H4 (cell line): ENCODE results near the gene CHRNA4. TPM values are rescaled to one million over a fixed set of nuclear protein-coding genes. Genes with fewer than 3 reads are reported as not detected.
"Not testable (repeated sequence)": the region's sequence is repeated elsewhere in the genome, so short reads cannot be mapped to it uniquely, and the experiment has no call there.

ENCODE experiments used
- DNase-seq: peaks from one replicate; pipeline ENCODE4 v3.0.0-alpha.2; 2015; ENCODE audit warnings: low spot score
- total RNA-seq: library from RNA; depleted of rRNA; stranded (reverse); fragments of >200 nt; shearing (Covaris generic); gene quantifications from 2 replicates; pipeline ENCODE4 v1.2.3, GENCODE V29; 2014

CHRNA4 gene
- total RNA-seq, 1 experiment from 2014 or later = not detected

DNA sequence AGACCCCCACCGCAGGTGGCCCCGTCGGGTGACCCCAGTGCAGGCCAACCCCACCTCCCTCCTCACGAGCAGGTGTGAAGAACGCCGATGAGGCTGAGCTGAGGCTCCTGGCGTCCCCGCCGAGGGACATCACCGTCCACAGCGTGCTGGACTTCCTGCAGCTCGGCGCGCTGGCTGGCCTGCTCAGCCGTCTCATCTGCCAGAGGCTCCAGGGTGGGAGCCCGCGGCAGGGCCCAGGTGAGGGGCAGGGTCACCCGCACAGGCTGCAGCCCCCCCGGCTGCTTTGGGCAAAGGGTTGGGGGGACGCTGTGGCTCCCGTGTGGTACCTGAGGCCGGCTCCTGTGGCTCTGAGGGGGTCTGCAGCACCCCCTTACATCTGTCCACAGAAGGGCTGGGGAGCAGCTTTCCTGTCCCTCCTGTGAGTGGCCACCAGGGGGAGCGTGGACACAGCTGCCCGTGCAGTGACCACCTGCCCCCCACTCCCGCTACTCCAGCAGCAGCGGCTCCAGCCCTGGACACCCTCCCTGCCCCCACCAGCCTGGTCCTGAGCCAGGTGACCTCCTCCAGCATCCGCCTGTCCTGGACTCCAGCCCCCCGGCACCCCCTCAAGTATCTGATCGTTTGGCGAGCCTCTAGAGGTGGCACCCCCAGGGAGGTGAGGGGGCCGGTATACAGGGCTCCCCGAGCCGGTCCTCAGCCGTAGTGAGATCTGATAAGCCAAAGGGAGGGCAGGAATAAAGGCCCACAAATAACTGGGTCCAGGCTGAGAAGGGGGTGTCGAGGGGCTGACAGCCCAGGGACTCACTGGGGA lies 51.7 kb downstream of the CHRNA4 start:
- DNase-seq = peak; percentile 27

DNA sequence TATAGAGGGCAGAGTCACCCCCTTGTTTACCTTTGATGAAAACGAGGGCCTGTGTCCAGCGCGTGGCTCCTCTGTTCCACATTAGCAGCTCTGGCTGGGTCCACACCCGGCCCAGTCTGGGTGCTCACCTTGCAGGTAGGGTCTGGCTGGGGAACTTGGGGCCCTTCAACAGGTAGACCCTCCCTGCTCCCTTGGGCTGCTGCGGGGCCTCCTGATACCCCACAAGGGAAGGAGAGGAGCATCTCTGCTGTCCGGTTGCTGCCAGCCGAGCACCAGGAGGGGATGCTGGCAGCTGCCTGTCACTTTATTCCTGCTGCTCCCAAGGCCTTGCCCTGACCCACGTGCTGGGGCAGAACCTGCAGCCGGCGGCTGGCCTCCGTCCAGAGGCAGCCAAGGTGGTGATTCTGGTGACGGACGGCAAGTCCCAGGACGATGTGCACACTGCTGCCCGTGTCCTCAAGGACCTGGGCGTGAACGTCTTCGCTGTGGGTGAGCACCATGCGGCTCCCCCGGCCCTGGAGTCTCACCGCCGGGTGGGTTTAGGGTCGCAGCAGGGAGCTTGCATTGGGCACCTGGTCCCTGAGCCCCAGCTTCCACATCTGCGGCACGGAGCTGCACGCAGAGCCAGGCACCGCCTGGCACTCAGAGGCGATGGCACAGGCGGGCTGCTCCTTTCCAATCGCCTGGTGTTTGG lies 52.8 kb downstream of the CHRNA4 start:
- no peak for DNase-seq

DNA sequence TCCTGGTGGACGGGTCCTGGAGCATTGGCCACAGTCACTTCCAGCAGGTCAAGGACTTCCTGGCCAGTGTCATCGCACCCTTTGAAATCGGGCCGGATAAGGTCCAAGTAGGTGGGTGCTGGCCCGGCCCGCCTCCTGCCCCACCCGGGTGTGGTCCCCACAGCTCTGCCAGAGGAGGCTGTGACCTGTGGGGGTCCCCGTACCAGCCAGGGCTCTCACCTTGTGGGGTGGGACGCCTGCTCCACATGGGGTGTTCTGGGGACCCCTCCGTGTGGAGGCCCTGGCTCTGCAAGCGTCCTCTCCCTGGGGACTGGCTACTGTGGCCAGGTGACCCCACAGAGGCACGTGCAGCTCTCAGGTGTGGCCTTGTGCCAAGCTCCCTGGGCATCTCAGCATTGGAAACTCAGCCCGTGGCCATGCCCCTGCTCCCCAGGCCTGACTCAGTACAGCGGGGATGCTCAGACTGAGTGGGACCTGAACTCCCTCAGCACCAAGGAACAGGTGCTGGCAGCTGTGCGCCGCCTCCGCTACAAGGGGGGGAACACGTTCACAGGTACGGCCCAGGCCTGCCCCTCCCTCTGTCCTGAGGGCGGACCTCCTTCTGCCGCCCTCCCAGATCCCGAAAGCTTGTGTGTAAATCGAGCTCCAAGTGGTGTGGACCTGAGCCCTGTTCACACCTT lies 53.5 kb downstream of the CHRNA4 start:
- DNase-seq = no peak

DNA sequence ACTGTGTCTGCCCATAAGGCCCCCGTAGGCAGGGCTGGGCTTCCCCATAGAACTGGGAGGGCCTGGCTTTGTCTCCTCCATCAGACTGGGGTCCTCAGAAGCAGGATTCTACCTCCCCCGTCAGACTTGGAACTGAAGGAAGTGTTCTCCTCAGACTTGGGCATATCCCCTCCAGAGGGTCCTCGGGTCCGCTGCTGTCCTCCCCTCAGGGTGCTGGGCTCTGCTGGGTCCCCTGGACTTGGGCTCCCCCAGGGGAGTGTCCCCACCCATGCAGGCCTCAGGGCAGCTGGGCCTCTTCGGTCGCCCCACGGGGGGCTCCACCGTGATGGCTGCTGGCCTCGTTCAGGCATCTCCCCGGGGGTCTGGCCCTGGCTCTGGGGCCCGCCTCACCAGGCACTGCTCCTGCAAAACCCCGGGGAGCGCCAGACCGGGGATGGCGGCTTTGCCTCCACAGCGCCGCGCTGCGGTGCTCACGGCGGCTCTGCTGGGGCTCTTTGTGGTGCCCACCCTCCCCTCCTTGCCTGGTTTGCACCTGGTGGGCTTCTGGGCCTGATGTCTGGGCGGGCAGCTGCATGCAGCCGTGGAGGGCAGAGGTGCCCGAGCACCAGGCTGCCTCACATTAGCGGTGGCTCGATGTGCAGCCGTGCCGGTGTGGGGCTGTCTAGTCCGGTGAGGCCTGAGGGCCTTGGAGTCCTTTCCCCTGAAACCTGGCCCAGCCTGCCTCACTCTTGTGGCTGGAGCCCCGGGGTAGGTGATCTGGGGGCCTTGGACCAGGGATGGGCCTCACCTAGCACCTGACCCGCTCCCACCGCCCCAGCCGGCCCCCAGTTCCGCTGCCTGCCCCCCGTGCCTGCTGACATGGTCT lies 54.2 kb downstream of the CHRNA4 start:
- DNase-seq = no peak

DNA sequence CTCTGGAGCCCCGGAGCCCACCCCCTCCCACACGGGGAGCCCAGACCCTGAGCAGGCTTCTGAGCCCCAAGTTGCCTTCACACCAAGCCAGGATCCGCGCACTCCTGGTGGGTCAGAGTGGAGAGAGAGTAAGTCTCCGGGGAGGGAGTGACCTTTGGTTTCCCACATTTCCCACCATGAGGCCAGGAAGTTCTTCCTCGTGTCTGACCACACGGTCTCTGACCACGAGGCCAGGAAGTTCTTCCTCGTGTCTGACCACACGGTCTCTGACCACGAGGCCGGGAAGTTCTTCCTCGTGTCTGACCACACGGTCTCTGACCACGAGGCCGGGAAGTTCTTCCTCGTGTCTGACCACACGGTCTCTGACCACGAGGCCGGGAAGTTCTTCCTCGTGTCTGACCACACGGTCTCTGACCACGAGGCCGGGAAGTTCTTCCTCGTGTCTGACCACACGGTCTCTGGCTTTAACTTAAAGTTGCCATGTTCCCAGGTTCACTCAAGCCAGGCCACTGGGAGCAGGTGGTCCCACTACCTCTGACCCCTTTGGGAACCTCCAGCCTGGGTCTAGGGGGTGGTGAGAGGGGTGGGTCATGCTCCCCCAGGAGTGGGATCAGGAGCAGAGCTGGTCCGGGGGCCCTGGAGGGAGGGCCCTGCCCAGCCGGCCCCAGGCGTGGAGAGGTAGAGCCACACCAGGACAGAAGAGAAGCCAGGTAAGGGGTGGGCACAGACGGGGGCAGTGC lies 55.0 kb downstream of the CHRNA4 start:
- not testable (repeated sequence) for DNase-seq

DNA sequence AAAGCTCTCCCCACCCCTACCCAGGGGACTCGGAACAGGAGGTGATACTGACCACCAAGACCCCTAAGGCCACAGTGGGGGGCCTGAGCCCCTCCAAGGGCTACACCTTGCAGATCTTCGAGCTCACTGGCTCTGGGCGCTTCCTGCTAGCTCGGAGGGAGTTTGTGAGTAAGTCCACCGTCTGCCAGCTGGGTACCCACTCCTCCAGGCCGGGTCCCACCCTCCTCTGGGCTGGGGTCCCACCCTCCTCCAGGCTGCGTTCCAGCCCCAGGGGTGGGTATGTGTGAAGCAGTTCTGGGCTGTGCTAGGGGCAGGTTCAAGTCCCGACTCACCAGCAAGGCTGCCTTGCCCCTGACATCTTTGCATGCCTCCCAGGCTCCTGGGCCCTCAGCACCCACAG lies 55.8 kb downstream of the CHRNA4 start:
- DNase-seq = no peak

DNA sequence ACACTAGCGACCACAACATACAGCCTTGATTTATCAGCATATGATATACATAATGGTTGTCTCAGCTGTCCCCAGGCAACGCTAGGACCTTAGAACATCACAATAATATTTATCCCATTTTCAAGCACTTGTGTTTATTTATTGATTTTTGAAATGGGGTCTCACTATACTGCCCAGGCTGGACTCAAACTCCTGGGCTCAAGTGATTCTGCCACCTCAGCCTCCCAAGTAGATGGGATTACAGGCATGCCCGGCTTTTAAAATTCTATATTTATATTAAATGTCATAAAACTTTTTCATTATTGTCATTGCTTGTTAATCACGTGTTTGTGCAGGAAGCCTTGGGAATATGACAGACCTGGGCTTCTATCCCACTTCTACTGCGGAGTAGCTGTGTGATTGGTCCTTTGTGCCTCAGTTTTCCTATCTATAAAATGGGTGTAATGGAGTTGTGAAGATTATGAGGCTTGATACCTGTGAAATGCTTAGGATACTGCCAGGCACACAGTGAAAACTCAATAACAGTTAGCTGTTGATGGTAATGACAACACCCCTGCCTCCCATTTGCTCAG lies 58.0 kb downstream of the CHRNA4 start:
- no peak for DNase-seq

DNA sequence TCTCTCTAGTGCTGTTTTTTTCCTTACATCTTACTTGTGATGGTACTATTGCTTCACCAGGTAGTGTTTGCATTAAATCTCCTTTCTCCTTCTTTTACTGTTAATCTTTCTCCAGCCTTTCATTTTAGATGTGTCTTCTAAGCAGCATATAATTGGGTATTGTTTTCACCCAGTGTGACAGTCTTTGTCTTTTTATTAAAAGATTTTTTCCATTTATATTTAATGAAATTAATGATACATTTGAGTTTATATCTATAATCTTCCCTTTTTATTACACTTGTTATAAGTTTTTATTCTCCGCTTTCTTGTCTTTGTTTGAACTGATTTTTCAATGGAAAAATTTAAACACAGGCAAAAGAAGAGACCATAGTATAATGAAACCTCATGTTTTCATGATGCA lies 59.5 kb downstream of the CHRNA4 start:
- DNase-seq = no peak

DNA sequence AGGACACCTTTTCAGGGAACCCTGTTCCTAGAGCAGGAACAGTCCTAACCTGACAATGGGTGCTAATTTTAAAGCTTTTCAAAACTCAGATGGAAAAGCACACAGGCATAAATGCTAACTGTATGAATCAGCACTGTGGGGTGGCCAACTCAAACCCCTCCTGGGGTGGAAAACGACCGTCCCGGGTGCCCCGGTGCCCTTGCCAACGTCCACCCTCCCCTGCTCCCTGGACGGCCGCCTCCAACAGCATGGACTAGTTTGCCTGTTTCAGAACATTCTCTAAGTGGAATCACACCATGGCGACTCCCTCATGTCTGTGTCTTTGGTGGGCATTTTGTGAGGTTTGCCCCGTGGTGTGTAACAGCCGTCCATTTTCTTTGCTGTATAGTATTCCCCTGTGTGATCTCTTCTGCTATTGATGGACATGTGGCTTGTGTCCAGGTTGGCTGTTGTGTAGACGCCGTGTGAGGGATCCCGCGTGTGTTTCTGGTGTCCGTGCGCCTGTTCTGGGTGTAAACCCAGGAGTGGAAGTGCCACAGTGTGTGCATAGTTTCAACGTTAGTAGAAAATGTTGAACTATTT lies 62.3 kb downstream of the CHRNA4 start:
- DNase-seq = no peak

DNA sequence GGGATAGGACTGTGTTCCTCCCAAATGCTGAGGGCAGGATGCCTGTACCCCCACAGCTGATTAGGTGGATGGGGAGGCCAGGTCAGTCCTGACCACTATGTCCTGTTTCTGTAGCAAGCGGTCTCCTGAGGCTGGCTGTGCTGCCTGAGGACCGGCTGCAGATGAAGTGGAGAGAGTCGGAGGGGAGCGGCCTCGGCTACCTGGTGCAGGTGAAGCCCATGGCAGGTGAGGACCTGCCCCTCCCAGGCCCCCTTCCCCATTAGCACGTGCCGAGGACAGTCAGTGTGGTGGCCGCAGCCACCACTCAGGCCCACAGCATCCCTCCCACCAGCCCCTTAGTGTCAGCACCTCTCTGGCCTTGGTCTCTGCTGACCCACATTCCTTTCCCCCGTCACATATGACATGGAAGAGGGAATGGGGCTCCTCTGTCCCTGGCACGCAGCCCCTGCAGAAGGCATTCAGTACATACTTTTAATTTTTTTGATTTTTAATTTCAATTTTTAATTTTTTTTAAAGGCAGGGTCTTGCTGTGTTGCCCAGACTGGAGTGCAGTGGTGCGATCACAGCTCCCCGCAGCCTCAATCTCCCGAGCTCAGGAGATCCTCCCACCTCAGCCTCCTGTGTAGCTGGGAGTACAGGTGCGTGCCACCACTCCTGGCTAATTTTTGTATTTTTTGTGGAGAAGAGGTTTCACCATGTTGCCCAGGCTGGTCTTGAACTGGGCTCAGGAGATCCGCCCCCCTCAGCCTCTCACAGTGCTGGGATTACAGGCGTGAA lies 63.2 kb downstream of the CHRNA4 start:
- DNase-seq = no peak

DNA sequence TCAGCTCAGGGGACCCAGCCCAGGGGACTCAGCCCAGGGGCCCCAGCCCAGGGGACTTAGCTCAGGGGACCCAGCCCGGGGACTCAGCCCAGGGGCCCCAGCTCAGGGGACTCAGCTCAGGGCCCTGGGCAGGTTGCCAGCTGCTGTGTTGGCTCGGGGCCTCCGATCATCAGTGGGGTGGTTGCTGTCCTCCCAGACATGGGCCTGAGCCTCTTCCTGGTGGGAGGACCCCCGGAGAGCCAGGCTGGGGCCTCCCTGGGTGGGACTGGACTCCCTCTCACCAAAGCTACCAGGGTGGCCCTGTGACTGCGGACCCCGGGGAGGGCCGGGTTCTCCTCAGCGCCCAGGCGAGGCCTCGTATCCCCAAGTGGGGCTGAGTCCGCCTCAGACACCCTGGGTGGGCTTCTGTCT lies 63.8 kb downstream of the CHRNA4 start:
- no peak for DNase-seq

DNA sequence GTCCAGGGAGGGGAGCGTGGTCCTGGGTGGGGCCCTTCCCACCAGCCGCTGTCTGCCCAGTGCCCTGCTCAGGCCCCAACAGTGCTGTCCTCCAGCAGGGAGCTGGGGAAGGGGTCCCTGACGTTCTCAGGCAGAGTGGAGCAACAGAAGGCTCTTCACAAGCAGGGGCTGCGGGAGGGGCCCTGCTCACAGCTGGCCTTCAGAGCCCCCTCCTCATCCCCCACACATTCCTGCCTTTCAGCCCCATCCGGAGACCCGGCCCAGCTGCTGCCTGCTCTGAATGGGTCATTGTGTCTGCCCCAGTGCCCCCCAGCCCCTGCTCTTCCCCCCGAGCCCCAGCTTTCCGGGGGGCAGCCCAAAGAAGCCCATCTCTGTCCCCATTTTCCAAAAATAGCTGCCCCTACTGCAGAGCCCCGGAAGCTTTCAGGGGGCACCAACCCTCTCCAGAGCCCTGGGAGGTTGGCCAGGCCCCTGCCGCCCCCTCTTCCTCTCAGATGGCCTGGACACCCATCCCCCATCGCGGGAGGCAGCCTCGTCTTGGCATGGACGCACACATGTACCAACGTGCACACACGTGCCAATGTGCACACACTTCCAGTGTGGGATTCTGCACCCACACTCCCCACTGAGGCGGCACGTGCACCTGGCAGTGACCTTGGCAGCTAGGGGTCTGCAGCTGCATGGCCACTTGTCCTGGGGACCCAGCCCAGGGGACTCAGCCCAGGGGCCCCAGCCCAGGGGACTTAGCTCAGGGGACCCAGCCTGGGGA lies 64.4 kb downstream of the CHRNA4 start:
- no peak for DNase-seq

DNA sequence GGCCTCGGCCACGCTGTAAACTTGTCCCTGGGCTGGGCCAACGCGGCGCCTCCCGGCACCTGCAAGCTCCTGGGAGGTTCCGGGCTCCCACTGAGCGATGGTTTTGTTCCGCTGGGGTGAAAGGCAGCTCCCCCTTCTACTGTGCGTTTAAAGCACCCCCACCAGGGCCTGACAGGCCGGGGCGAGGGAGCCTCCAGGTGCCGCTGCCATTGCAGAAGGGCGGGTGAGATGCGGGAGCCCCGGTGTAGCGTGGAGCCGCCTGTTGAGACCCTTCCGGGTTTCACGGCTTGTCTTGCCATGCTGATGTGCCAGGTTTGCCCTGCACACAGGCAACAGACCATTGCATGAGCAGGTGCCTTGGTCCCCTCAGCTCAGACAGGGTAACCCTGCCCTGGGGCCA lies 65.3 kb downstream of the CHRNA4 start:
- no peak for DNase-seq

DNA sequence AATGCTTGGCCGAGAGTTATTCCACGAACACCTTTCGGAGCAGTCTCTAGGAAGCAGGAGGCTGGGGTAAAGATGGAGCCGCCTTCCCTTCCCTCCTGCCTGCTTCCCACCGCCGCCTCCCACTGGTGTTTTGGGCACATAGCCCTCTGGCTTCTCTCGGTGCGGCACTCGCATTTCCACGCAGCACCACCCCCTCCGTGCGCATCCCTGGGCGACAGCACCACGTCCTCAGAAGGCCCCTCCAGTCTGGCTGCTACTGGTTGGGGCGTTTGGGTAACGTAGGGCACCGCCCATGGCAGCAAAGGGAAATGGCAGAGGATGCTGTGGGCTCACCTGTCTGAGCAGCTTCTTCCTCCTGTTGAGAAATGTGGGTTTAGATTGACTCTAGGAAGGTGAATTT lies 65.7 kb downstream of the CHRNA4 start:
- DNase-seq = no peak

DNA sequence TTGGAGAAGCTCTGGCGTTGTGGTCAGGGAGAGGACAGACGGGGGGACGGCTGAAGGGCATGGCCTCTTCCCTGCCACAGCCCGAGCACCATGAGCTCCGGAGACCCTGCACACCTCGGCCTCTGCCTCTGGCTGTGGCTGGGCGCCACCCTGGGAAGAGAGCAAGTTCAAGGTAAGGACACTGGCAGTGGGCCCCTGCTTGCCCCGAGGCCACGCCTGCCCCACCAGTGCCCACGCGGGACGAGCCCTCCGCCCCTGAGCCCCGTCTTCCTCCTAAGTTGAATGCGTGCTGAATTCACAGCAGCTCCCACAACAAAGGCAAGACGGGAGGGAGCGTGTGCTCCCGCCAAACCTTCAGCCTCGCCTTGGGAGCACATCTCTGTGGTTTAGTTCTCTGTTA lies 66.1 kb downstream of the CHRNA4 start:
- DNase-seq = no peak

DNA sequence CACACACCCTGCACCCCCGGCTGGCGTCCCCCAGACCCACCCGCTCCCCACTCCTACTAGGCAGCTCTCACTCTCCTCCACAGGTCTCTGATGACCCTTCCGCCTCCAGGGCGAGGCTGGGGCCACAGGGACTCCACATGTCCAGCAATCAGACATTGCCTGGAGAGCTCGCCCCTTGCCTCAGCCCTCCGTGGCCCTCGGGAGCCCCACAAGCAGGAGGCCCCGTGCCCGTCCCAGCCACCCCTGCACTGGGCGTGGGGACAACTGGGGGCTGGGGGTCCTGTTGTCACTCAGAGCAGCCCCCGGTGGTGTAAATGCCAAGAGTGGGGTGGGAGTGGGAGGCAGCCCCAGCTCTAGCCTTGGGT lies 66.6 kb downstream of the CHRNA4 start:
- no peak for DNase-seq

DNA sequence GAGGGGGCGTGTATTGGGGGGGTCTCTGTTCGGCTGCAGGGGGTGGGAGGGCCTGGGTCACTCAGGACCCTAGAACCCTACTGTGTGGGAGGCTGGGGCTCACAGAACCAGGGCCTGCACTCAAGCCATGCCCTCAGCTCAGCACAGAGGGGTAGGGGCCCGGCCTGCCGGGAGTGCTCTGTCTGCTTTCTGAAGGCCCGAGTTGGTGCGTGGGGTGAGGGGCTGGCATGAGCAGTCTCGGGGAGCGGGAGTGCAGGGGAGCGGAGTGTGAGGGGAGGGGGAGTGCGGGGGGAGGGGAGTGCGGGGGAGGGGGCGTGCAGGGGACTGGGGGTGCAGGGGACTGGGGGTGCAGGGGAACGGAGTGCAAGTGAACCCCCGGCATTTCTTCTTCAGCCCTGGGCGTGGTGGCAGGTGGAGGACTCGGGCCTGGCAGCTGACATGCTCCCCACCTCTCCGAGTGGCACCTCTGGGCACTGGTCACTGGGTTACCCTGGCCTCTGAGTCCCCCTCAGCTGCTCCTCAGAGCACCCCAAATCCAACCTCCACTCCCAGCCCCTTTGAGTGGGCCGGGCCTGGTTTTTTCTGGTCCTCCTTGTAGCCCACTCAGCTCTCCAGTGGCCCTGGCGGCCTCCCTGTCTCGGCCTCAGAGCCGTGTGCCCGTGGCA lies 67.1 kb downstream of the CHRNA4 start:
- DNase-seq = no peak

DNA sequence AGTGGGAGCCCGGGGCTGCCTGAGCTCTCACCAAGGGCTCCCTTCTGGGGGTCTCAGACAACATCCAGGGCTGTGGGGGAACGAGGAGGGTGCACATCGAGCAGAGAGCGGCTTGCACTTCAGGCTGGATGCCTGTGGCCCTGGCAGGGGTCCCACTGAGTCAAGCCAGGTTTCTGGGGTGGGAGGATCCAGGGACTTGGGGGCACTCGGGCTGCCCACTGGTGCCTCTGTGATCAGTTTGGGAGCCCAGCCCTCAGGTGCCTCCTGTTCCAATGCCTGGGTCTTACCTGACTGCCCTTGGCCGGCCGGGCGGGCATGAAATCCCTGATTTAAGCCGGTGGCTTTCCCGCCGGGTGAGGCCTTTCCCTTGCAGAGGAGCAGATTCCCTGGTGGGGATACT lies 67.7 kb downstream of the CHRNA4 start:
- DNase-seq = no peak
